B cell (primary cell): ENCODE data around the gene GAREM2. TPM values are rescaled to one million over a fixed set of nuclear protein-coding genes. Genes with fewer than 3 reads are reported as not detected.

Source experiments
- ATAC-seq: fragments of 200-7000 bp; cut with Tn5 transposase; one replicate; pipeline ENCODE4 v1.10.0; 2021; ENCODE audit warnings: low read depth, mild to moderate bottlenecking, moderate number of reproducible peaks, moderate library complexity
- CTCF ChIA-PET: fragments of 350-600 bp; sonication (Branson Sonifier 250); formaldehyde crosslinking; loops from one replicate; lab custom pipeline; 2021; ENCODE audit warnings: antibody characterized with exemption, inconsistent platforms; lab: Charles Lee
- POLR2A ChIA-PET: fragments of 350-600 bp; sonication (Branson Sonifier 250); formaldehyde crosslinking; loops from one replicate; lab custom pipeline; 2021; ENCODE audit warnings: antibody characterized with exemption; lab: Charles Lee
- DNase-seq: peaks from one replicate; pipeline ENCODE4 v3.0.0; 2013
- H2AFZ ChIP-seq: 2 replicates; pipeline ENCODE4 v1.6.1; 2012; ENCODE audit warnings: mild to moderate bottlenecking, low read depth, low read length; ENCODE audit not compliant: insufficient read depth, poor library complexity, severe bottlenecking
- H3K27ac ChIP-seq, 2 donors: 1 replicate in 1 of 2; 2 replicates in 1 of 2; pipeline ENCODE4 v1.5.1; 2012 to 2013; ENCODE audit warnings: low read length in 2 of 2, mild to moderate bottlenecking in 2 of 2, moderate library complexity in 1 of 2
- H3K27me3 ChIP-seq, 4 experiments: fragments of 200-600 bp in 1 of 4; sonication (generic) in 1 of 4; replicated peaks in 1 of 4; 1 replicate in 2 of 4; 2 replicates in 2 of 4; pipeline versions ENCODE4 v1.6.1 to v1.7.0; 2013 to 2016; ENCODE audit warnings: low read length in 3 of 4, mild to moderate bottlenecking in 2 of 4, mixed read lengths in 1 of 4, moderate library complexity in 1 of 4; ENCODE audit not compliant: insufficient read depth in 4 of 4, control insufficient read depth in 3 of 4; ENCODE audit errors: control extremely low read depth in 1 of 4
- H3K36me3 ChIP-seq, 2 experiments: replicated peaks in 1 of 2; 1 replicate in 1 of 2; 2 replicates in 1 of 2; pipeline versions ENCODE4 v1.6.1 to v1.7.1; 2013; ENCODE audit warnings: low read length in 1 of 2; ENCODE audit not compliant: insufficient read depth in 2 of 2, control insufficient read depth in 1 of 2; ENCODE audit errors: control extremely low read depth in 1 of 2, extremely low read depth in 1 of 2
- H3K4me1 ChIP-seq, 2 donors: fragments of 200-600 bp in 1 of 2; sonication (generic) in 1 of 2; 1 replicate in 1 of 2; 2 replicates in 1 of 2; pipeline versions ENCODE4 v1.5.1 to v1.6.1; 2013 to 2017; ENCODE audit warnings: low read length in 2 of 2; ENCODE audit not compliant: control insufficient read depth in 2 of 2, insufficient read depth in 2 of 2
- H3K4me2 ChIP-seq: replicated peaks from 2 replicates; pipeline ENCODE3; 2012; ENCODE audit warnings: mild to moderate bottlenecking, low read depth, low read length; ENCODE audit not compliant: poor library complexity, severe bottlenecking
- H3K4me3 ChIP-seq, 5 experiments: fragments of 200-600 bp in 1 of 5; sonication (generic) in 1 of 5; 1 replicate in 3 of 5; 2 replicates in 2 of 5; pipeline versions ENCODE4 v1.5.1 to v1.7.0; 2011 to 2016; ENCODE audit warnings: low read length in 4 of 5, mild to moderate bottlenecking in 4 of 5, low read depth in 2 of 5, control low read depth in 1 of 5, moderate library complexity in 1 of 5; ENCODE audit not compliant: insufficient read depth in 1 of 5; ENCODE audit errors: control extremely low read depth in 1 of 5, extremely low read depth in 1 of 5
- H3K79me2 ChIP-seq: fragments of 200-600 bp; sonication (generic); one replicate; pipeline ENCODE4 v1.6.0; 2016; ENCODE audit warnings: low read length; ENCODE audit not compliant: control insufficient read depth, insufficient read depth
- H3K9ac ChIP-seq: fragments of 200-600 bp; sonication (generic); 2 replicates; pipeline ENCODE4 v1.6.1; 2017; ENCODE audit warnings: mild to moderate bottlenecking, low read length, moderate library complexity
- H3K9me3 ChIP-seq, 3 donors: one replicate each; pipeline versions ENCODE4 v1.6.1 to v1.7.1; 2013; ENCODE audit warnings: low read length in 2 of 3; ENCODE audit not compliant: control insufficient read depth in 2 of 3, insufficient read depth in 1 of 3; ENCODE audit errors: control extremely low read depth in 1 of 3
- H4K20me1 ChIP-seq: 2 replicates; pipeline ENCODE4 v1.6.0; 2012; ENCODE audit warnings: mild to moderate bottlenecking, low read length; ENCODE audit not compliant: insufficient read depth, control insufficient read depth, poor library complexity, severe bottlenecking
- H3K27ac Mint-ChIP-seq: one replicate; pipeline ENCODE4 v1.8.0; 2021; ENCODE audit warnings: mixed read lengths
- H3K27me3 Mint-ChIP-seq: one replicate; pipeline ENCODE4 v1.8.0; 2021; ENCODE audit warnings: mixed read lengths
- H3K4me1 Mint-ChIP-seq: one replicate; pipeline ENCODE4 v1.8.0; 2021; ENCODE audit warnings: mixed read lengths
- H3K4me3 Mint-ChIP-seq: one replicate; pipeline ENCODE4 v1.8.0; 2021; ENCODE audit warnings: mixed read lengths
- H3K9me3 Mint-ChIP-seq: one replicate; pipeline ENCODE4 v1.8.0; 2022; ENCODE audit warnings: mixed read lengths; ENCODE audit not compliant: insufficient read depth
- EZH2 ChIP-seq: IDR thresholded peaks from 2 replicates; pipeline ENCODE4 v1.6.1; 2012; ENCODE audit warnings: borderline replicate concordance, low read depth, mild to moderate bottlenecking, moderate library complexity, low read length; ENCODE audit not compliant: insufficient read depth, poor library complexity, severe bottlenecking
- WGBS: methylation state at CpG from one replicate; pipeline ENCODE4 v1.1.5; 2013; ENCODE audit warnings: missing lambda C conversion rate; ENCODE audit not compliant: insufficient coverage; 5-methylcytosine and 5-hydroxymethylcytosine counted together
- intact Hi-C: fragments of 100-400 bp; cut with micrococcal nuclease; formaldehyde crosslinking; loops from one replicate; pipeline ENCODE4 v1.10.0; 2022
- polyA plus RNA-seq: library from polyadenylated mRNA; depleted of rRNA; stranded (reverse); fragments of >200 nt; gene quantifications from 2 replicates; pipeline ENCODE4 v1.2.3, GENCODE V29; 2012
- total RNA-seq, 2 donors: library from RNA; stranded (reverse); fragments of 120-200 nt in 1 of 2; gene quantifications; 1 replicate in 1 of 2; 2 replicates in 1 of 2; pipeline versions ENCODE4 v1.2.3 to v1.2.4, GENCODE V29; 2013 to 2022
- TF ChIP-seq, protein P1 (sequence below): fragments of 200-600 bp; IDR thresholded peaks from one replicate; pipeline ENCODE4 v1.8.0; 2022; ENCODE audit warnings: antibody characterized with exemption, mild to moderate bottlenecking

GAREM2 gene
- total and polyA plus RNA-seq, 2 donors (not counting 1 experiment from before 2014, with no cell fraction given), result 0.27 to 1.7 TPM

DNA sequence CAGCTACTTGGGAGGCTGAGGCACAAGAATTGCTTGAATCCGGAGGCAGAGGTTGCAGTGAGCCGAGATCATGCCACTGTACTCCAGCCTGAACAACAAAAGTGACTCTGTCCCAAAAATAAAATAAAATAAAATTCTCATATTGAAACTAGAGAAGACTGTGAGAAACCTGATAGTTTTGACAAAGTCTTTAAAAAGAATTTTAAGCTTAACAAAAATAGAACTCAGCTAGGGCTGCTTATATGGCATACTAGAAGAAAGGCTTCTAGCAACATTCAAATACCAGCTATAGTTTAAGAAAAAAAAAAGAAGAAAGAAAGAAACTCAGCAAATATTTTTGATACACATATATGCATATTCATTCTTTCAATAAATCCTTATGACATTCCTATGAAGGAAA, 57.9 kb downstream of the GAREM2 start:
- peaks cover 7% of the 10 kb centered on the region for H3K79me2 ChIP-seq
- H3K9ac ChIP-seq, result no peak overlapping the region
- H3K27me3 ChIP-seq, result no peaks in the 10 kb centered on the region
- Mint-ChIP-seq H3K27me3 (no peaks in the 10 kb centered on the region), H3K4me3 (no peak overlapping the region), H3K9me3 (no peaks in the 10 kb centered on the region), H3K4me1 (no peaks in the 10 kb centered on the region), H3K27ac (no peak overlapping the region)
- WGBS, result 100% methylated on average over 1 of the region's 2 CpGs
- DNase-seq (no peak), ATAC-seq (no peak)
- ChIA-PET POLR2A (no interaction called here), CTCF (interaction anchor here (0.6 kb wide), 1 partner anchor 1073 kb away, joined by 3 read pairs; no protein-coding TSS in a partner anchor)
- H3K4me3 ChIP-seq, result no peak overlapping the region
- intact Hi-C loops, result no loop called here
- no peak overlapping the region for H3K4me2 ChIP-seq
- peaks cover 27 to 79% of the 10 kb centered on the region in 2 experiments for H3K36me3 ChIP-seq
- no peak overlapping the region for H2AFZ ChIP-seq
- H4K20me1 ChIP-seq, result no peaks in the 10 kb centered on the region
- peaks cover 0 to 7% (median 0%) of the 10 kb centered on the region in 3 donors for H3K9me3 ChIP-seq
- TF ChIP-seq, protein P1, sequence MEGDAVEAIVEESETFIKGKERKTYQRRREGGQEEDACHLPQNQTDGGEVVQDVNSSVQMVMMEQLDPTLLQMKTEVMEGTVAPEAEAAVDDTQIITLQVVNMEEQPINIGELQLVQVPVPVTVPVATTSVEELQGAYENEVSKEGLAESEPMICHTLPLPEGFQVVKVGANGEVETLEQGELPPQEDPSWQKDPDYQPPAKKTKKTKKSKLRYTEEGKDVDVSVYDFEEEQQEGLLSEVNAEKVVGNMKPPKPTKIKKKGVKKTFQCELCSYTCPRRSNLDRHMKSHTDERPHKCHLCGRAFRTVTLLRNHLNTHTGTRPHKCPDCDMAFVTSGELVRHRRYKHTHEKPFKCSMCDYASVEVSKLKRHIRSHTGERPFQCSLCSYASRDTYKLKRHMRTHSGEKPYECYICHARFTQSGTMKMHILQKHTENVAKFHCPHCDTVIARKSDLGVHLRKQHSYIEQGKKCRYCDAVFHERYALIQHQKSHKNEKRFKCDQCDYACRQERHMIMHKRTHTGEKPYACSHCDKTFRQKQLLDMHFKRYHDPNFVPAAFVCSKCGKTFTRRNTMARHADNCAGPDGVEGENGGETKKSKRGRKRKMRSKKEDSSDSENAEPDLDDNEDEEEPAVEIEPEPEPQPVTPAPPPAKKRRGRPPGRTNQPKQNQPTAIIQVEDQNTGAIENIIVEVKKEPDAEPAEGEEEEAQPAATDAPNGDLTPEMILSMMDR, result no peak
- H3K27ac ChIP-seq, result no peak overlapping the region
- H3K4me1 ChIP-seq, result no peaks in the 10 kb centered on the region

- Histone ChIP-seq H2AFZ (no peak overlapping the region), H3K36me3 (peaks cover 19 to 76% of the 10 kb centered on the region in 2 experiments), H3K4me3 (no peak overlapping the region), H3K27me3 (no peaks in the 10 kb centered on the region), H3K4me1 (peaks cover 0 to under 1% of the 10 kb centered on the region in 2 donors), H3K27ac (no peak overlapping the region), H3K9me3 (no peaks in the 10 kb centered on the region), H3K9ac (no peak overlapping the region), H3K4me2 (no peak overlapping the region), H3K79me2 (peaks cover 27% of the 10 kb centered on the region), H4K20me1 (peaks cover 7% of the 10 kb centered on the region)
- DNase-seq (peak; percentile 13), ATAC-seq (no peak)
- WGBS, result 98% methylated on average over 7 of the region's 9 CpGs
- Mint-ChIP-seq H3K27me3 (no peaks in the 10 kb centered on the region), H3K9me3 (no peaks in the 10 kb centered on the region), H3K27ac (no peak overlapping the region), H3K4me1 (peaks cover 4% of the 10 kb centered on the region), H3K4me3 (no peak overlapping the region)
- ChIA-PET POLR2A (no interaction called here), CTCF (interaction anchor here (0.7 to 2.1 kb wide), 4 partner anchors 90 to 345 kb away, joined by 3 to 9 read pairs (median 4); no protein-coding TSS in a partner anchor)
- no peak for TF ChIP-seq EZH2
- TF ChIP-seq, protein P1, result no peak
- intact Hi-C loops, result no loop called here
These were observed 62.2 kb downstream of the GAREM2 start for GRCh38 chr2:26235089-26235488.
